IMR-90 (cell line): ENCODE results near the gene ANKMY1. TPM values are rescaled to one million over a fixed set of nuclear protein-coding genes. Genes with fewer than 3 reads are reported as not detected.

ENCODE experiments used
- ATAC-seq: fragments of 200-7000 bp; cut with Tn5 transposase; 2 replicates; pipeline ENCODE4 v1.9.1; 2020; ENCODE audit warnings: low read depth, mild to moderate bottlenecking, moderate library complexity
- BruUV-seq: library from RNA; stranded (reverse); fragments of 400-500 nt; replicated peaks from 2 replicates; lab custom pipeline; 2021; lab: Mats Ljungman, UMichigan
- CTCF ChIA-PET: fragments of 300-600 bp; formaldehyde crosslinking; extraction: SDS; loops from one replicate; lab custom pipeline; 2021; ENCODE audit warnings: antibody characterized with exemption; lab: Yijun Ruan, JAX
- POLR2A ChIA-PET: fragments of 300-600 bp; sonication (Branson Sonifier 250); formaldehyde crosslinking; loops from one replicate; lab custom pipeline; 2022; ENCODE audit warnings: antibody characterized with exemption; ENCODE audit not compliant: unreplicated experiment; lab: Charles Lee
- DNase-seq: peaks from one replicate; pipeline ENCODE4 v3.0.0; 2013
- H2AFZ ChIP-seq: replicated peaks from 2 replicates; pipeline ENCODE3; 2013; ENCODE audit warnings: low read length, mild to moderate bottlenecking; ENCODE audit not compliant: poor library complexity
- H2AK5ac ChIP-seq: 2 replicates; pipeline ENCODE4 v1.6.1; 2013; ENCODE audit warnings: low read depth, low read length, inconsistent platforms
- H2AK9ac ChIP-seq: replicated peaks from 2 replicates; pipeline ENCODE3; 2013; ENCODE audit warnings: mild to moderate bottlenecking, low read depth, low read length, moderate library complexity; ENCODE audit not compliant: poor library complexity
- H2BK120ac ChIP-seq: 2 replicates; pipeline ENCODE4 v1.6.1; 2013; ENCODE audit warnings: low read depth, low read length, inconsistent platforms
- H2BK15ac ChIP-seq: 3 replicates; pipeline ENCODE4 v1.6.1; 2013; ENCODE audit warnings: low read depth, low read length, inconsistent platforms
- H2BK20ac ChIP-seq: 2 replicates; pipeline ENCODE4 v1.6.1; 2013; ENCODE audit warnings: low read depth, mild to moderate bottlenecking, inconsistent platforms, low read length, moderate library complexity
- H2BK5ac ChIP-seq: 2 replicates; pipeline ENCODE4 v1.6.1; 2013; ENCODE audit warnings: mild to moderate bottlenecking, low read depth, low read length, inconsistent platforms; ENCODE audit not compliant: poor library complexity, severe bottlenecking
- H3K14ac ChIP-seq: replicated peaks from 2 replicates; pipeline ENCODE4 v1.6.1; 2013; ENCODE audit warnings: low read depth, low read length, inconsistent platforms
- H3K18ac ChIP-seq: 2 replicates; pipeline ENCODE4 v1.6.1; 2013; ENCODE audit warnings: low read depth, low read length, control low read depth
- H3K23ac ChIP-seq: 2 replicates; pipeline ENCODE4 v1.6.1; 2013; ENCODE audit warnings: low read depth, low read length, inconsistent platforms
- H3K27ac ChIP-seq: 2 replicates; pipeline ENCODE4 v1.5.1; 2013; ENCODE audit warnings: mild to moderate bottlenecking, control low read depth, low read length; ENCODE audit not compliant: insufficient read depth
- H3K27me3 ChIP-seq: 2 replicates; pipeline ENCODE4 v1.6.1; 2013; ENCODE audit warnings: low read length; ENCODE audit not compliant: control insufficient read depth, insufficient read depth
- H3K36me3 ChIP-seq: 2 replicates; pipeline ENCODE4 v1.6.1; 2013; ENCODE audit warnings: low read length, mixed read lengths; ENCODE audit not compliant: control insufficient read depth, insufficient read depth
- H3K4ac ChIP-seq: 2 replicates; pipeline ENCODE4 v1.6.1; 2013; ENCODE audit warnings: low read depth, low read length, inconsistent platforms
- H3K4me1 ChIP-seq: 2 replicates; pipeline ENCODE4 v1.6.1; 2013; ENCODE audit warnings: low read length, mixed read lengths; ENCODE audit not compliant: control insufficient read depth, insufficient read depth
- H3K4me2 ChIP-seq: 2 replicates; pipeline ENCODE4 v1.6.1; 2013; ENCODE audit warnings: low read depth, mild to moderate bottlenecking, control low read depth, low read length, moderate library complexity
- H3K4me3 ChIP-seq: 2 replicates; pipeline ENCODE4 v1.5.1; 2013; ENCODE audit warnings: low read depth, mild to moderate bottlenecking, control low read depth, low read length, moderate library complexity; ENCODE audit not compliant: insufficient read depth
- H3K56ac ChIP-seq: 2 replicates; pipeline ENCODE4 v1.6.1; 2013; ENCODE audit warnings: low read length, inconsistent platforms; ENCODE audit not compliant: insufficient read depth; ENCODE audit errors: extremely low read depth
- H3K79me1 ChIP-seq, 2 experiments: 2 replicates each; pipeline ENCODE4 v1.6.1; 2013; ENCODE audit warnings: low read length in 2 of 2, inconsistent platforms in 1 of 2, low read depth in 1 of 2
- H3K9ac ChIP-seq: 2 replicates; pipeline ENCODE4 v1.6.1; 2013; ENCODE audit warnings: low read depth, low read length, control low read depth
- H3K9me1 ChIP-seq: 2 replicates; pipeline ENCODE4 v1.6.1; 2013; ENCODE audit warnings: low read length, inconsistent platforms; ENCODE audit not compliant: insufficient read depth
- H3K9me3 ChIP-seq: 2 replicates; pipeline ENCODE4 v1.6.1; 2013; ENCODE audit warnings: low read length; ENCODE audit not compliant: control insufficient read depth, insufficient read depth
- H4K20me1 ChIP-seq: 2 replicates; pipeline ENCODE4 v1.6.1; 2013; ENCODE audit warnings: low read length, inconsistent platforms; ENCODE audit not compliant: insufficient read depth
- H4K5ac ChIP-seq: 2 replicates; pipeline ENCODE4 v1.6.1; 2013; ENCODE audit warnings: mild to moderate bottlenecking, low read depth, low read length, control low read depth
- H4K8ac ChIP-seq, 2 experiments: 2 replicates each; pipeline ENCODE4 v1.6.1; 2013; ENCODE audit warnings: low read depth in 2 of 2, low read length in 2 of 2, control low read depth in 1 of 2, inconsistent platforms in 1 of 2
- H4K91ac ChIP-seq: 2 replicates; pipeline ENCODE4 v1.6.1; 2013; ENCODE audit warnings: low read depth, low read length, inconsistent platforms; ENCODE audit not compliant: insufficient read depth
- BHLHE40 ChIP-seq: fragments of 150-350 bp; IDR thresholded peaks from 2 replicates; pipeline ENCODE4 v1.6.1; 2016; ENCODE audit warnings: mild to moderate bottlenecking, low read depth, low read length
- CEBPB ChIP-seq: IDR thresholded peaks from 2 replicates; pipeline ENCODE4 v1.6.1; 2012; ENCODE audit warnings: low read depth, low read length, improper control_type of control experiment
- CHD1 ChIP-seq: IDR thresholded peaks from 2 replicates; pipeline ENCODE4 v1.6.1; 2012; ENCODE audit warnings: low read depth, low read length, improper control_type of control experiment
- ELK1 ChIP-seq: fragments of 150-350 bp; IDR thresholded peaks from 2 replicates; pipeline ENCODE4 v1.6.1; 2016; ENCODE audit warnings: low read depth, mild to moderate bottlenecking, low read length, moderate library complexity, borderline replicate concordance
- FOS ChIP-seq: fragments of 150-350 bp; IDR thresholded peaks from 2 replicates; pipeline ENCODE4 v1.6.1; 2016; ENCODE audit warnings: low read depth, low read length
- MAFK ChIP-seq: IDR thresholded peaks from 2 replicates; pipeline ENCODE4 v1.6.1; 2012; ENCODE audit warnings: low read depth, low read length, improper control_type of control experiment
- MAZ ChIP-seq: IDR thresholded peaks from 2 replicates; pipeline ENCODE4 v1.6.1; 2012; ENCODE audit warnings: low read depth, mild to moderate bottlenecking, low read length, improper control_type of control experiment, moderate library complexity, borderline replicate concordance
- MXI1 ChIP-seq: IDR thresholded peaks from 2 replicates; pipeline ENCODE4 v1.6.1; 2012; ENCODE audit warnings: low read depth, mild to moderate bottlenecking, low read length, moderate library complexity, borderline replicate concordance
- POLR2A ChIP-seq: IDR thresholded peaks from 2 replicates; pipeline ENCODE4 v1.6.1; 2012; ENCODE audit warnings: mild to moderate bottlenecking, low read depth, low read length
- RAD21 ChIP-seq: IDR thresholded peaks from 2 replicates; pipeline ENCODE4 v1.6.1; 2012; ENCODE audit warnings: low read length, improper control_type of control experiment
- RCOR1 ChIP-seq: IDR thresholded peaks from 2 replicates; pipeline ENCODE4 v1.6.1; 2012; ENCODE audit warnings: mild to moderate bottlenecking, low read length, improper control_type of control experiment; ENCODE audit not compliant: insufficient replicate concordance
- RFX5 ChIP-seq: IDR thresholded peaks from 2 replicates; pipeline ENCODE4 v1.8.0; 2012; ENCODE audit warnings: low read depth, mild to moderate bottlenecking, low read length, moderate library complexity
- SMC3 ChIP-seq: fragments of 150-350 bp; IDR thresholded peaks from 2 replicates; pipeline ENCODE4 v1.6.1; 2016; ENCODE audit warnings: low read depth, mild to moderate bottlenecking, antibody characterized with exemption, low read length, moderate library complexity
- WGBS, 2 experiments: methylation state at CpG; one replicate each; pipeline versions ENCODE4 v1.1.5 to v1.1.7; 2013; ENCODE audit warnings: missing lambda C conversion rate in 2 of 2; ENCODE audit not compliant: insufficient read length in 1 of 2; ENCODE audit errors: extremely low coverage in 2 of 2; 5-methylcytosine and 5-hydroxymethylcytosine counted together
- dilution Hi-C: fragments of 300-500 bp; cut with HindIII; formaldehyde crosslinking; loops from one replicate; pipeline ENCODE4 v1.14.3; 2018; ENCODE audit warnings: low sequenced_read_pairs; ENCODE audit not compliant: unreplicated experiment
- in situ Hi-C: fragments of 300-500 bp; cut with MboI; formaldehyde crosslinking; loops from 3 replicates; pipeline ENCODE4 v1.14.3; 2019; ENCODE audit warnings: low sequenced_read_pairs, inconsistent platforms, mixed read lengths
- intact Hi-C: fragments of 100-400 bp; cut with micrococcal nuclease; formaldehyde crosslinking; loops from 2 replicates; pipeline ENCODE4 v1.10.0; 2022
- polyA plus RNA-seq, 3 experiments: library from polyadenylated mRNA; depleted of rRNA; stranded (reverse); fragments of >200 nt; gene quantifications; 2 replicates each; pipeline ENCODE4 v1.2.3, GENCODE V29; 2012; ENCODE audit warnings: low replicate concordance in 1 of 3
- total RNA-seq: library from RNA; depleted of rRNA; stranded (reverse); fragments of >200 nt; gene quantifications from 2 replicates; pipeline ENCODE4 v1.2.3, GENCODE V29; 2012
- TF ChIP-seq, protein P1 (sequence below): fragments of 150-350 bp; IDR thresholded peaks from 2 replicates; pipeline ENCODE4 v1.6.1; 2017; ENCODE audit warnings: mild to moderate bottlenecking, antibody characterized with exemption, low read length, low read depth
- TF ChIP-seq, protein P2 (sequence below): conservative IDR thresholded peaks from 2 replicates; pipeline ENCODE4 v1.5.1; 2012; ENCODE audit warnings: mild to moderate bottlenecking, low read depth, low read length, improper control_type of control experiment

ANKMY1 gene
- total and polyA plus RNA-seq, 2 of the 4 experiments (the other 2 are of a cell fraction): 2.9 to 5.5 TPM

DNA sequence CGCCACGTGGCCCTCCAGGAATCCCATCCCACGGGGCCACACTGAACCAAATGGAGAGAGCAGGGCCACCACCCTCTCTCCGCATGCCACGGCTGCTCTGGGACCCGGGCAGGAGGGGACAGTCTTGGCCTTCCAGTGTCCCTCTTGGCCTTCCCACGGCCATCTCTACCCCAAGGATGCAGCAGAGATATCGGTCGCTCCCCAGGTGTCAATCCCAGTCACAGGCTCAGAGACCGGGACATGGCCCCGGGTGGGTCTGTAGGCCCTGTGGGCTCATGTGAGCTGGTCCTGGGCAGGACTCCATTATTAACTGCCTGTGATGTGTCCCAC lies 44.0 kb upstream of the ANKMY1 start:
- Histone ChIP-seq H4K5ac (no peak overlapping the region), H3K9me3 (no peaks in the 10 kb centered on the region), H2BK20ac (no peak overlapping the region), H2AFZ (no peak overlapping the region), H3K14ac (no peak overlapping the region), H3K4me3 (no peak overlapping the region), H3K79me1 (no peaks in the 10 kb centered on the region), H3K4ac (no peak overlapping the region), H3K56ac (no peak overlapping the region), H3K23ac (no peak overlapping the region), H2BK120ac (no peak overlapping the region), H3K27ac (no peak overlapping the region), H4K91ac (no peak overlapping the region), H3K9ac (no peak overlapping the region), H4K8ac (no peak overlapping the region), H4K20me1 (no peaks in the 10 kb centered on the region), H3K9me1 (no peaks in the 10 kb centered on the region; the same call in 1 of the 2 replicates), H3K36me3 (peaks cover 17% of the 10 kb centered on the region), H2AK5ac (no peak overlapping the region), H3K18ac (no peak overlapping the region), H3K27me3 (no peaks in the 10 kb centered on the region), H3K4me2 (no peak overlapping the region), H2AK9ac (no peak overlapping the region), H3K4me1 (no peaks in the 10 kb centered on the region), H2BK15ac (no peak overlapping the region), H2BK5ac (no peak overlapping the region)
- no TSS peak for BruUV-seq
- intact Hi-C loops: no loop called here
- no peak for DNase-seq
- CTCF ChIA-PET: no interaction called here
- TF ChIP-seq FOS: no peak
- TF ChIP-seq, protein P1, sequence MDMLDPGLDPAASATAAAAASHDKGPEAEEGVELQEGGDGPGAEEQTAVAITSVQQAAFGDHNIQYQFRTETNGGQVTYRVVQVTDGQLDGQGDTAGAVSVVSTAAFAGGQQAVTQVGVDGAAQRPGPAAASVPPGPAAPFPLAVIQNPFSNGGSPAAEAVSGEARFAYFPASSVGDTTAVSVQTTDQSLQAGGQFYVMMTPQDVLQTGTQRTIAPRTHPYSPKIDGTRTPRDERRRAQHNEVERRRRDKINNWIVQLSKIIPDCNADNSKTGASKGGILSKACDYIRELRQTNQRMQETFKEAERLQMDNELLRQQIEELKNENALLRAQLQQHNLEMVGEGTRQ: no peak
- no peak for TF ChIP-seq CEBPB
- no peak for TF ChIP-seq MAZ
- no peak for TF ChIP-seq MAFK
- TF ChIP-seq, protein P2, sequence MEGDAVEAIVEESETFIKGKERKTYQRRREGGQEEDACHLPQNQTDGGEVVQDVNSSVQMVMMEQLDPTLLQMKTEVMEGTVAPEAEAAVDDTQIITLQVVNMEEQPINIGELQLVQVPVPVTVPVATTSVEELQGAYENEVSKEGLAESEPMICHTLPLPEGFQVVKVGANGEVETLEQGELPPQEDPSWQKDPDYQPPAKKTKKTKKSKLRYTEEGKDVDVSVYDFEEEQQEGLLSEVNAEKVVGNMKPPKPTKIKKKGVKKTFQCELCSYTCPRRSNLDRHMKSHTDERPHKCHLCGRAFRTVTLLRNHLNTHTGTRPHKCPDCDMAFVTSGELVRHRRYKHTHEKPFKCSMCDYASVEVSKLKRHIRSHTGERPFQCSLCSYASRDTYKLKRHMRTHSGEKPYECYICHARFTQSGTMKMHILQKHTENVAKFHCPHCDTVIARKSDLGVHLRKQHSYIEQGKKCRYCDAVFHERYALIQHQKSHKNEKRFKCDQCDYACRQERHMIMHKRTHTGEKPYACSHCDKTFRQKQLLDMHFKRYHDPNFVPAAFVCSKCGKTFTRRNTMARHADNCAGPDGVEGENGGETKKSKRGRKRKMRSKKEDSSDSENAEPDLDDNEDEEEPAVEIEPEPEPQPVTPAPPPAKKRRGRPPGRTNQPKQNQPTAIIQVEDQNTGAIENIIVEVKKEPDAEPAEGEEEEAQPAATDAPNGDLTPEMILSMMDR: no peak
- TF ChIP-seq SMC3: no peak
- no peak for TF ChIP-seq RCOR1
- no peak for TF ChIP-seq MXI1
- no peak for TF ChIP-seq BHLHE40
- TF ChIP-seq RAD21: no peak
- TF ChIP-seq CHD1: no peak
- TF ChIP-seq ELK1: no peak
- no peak for TF ChIP-seq RFX5
- no peak for TF ChIP-seq POLR2A
- no peak for ATAC-seq
- POLR2A ChIA-PET: no interaction called here
- WGBS, 2 experiments: 89% methylated on average over 11 of the region's 11 CpGs; no CpG with 5 or more reads in 1 of the 2 experiments
- in situ Hi-C loops: no loop called here
- dilution Hi-C loops: no loop called here
